NOMO-1 treated with dmso at 0.1 percent for 144 hours (cell line): ENCODE results near the gene NUP62.

Experiments used
- DNase-seq: peaks from one replicate; lab custom pipeline; 2025; ENCODE audit not compliant: unreplicated experiment; lab: John Stamatoyannopoulos, UW

The NUP62 gene

DNA sequence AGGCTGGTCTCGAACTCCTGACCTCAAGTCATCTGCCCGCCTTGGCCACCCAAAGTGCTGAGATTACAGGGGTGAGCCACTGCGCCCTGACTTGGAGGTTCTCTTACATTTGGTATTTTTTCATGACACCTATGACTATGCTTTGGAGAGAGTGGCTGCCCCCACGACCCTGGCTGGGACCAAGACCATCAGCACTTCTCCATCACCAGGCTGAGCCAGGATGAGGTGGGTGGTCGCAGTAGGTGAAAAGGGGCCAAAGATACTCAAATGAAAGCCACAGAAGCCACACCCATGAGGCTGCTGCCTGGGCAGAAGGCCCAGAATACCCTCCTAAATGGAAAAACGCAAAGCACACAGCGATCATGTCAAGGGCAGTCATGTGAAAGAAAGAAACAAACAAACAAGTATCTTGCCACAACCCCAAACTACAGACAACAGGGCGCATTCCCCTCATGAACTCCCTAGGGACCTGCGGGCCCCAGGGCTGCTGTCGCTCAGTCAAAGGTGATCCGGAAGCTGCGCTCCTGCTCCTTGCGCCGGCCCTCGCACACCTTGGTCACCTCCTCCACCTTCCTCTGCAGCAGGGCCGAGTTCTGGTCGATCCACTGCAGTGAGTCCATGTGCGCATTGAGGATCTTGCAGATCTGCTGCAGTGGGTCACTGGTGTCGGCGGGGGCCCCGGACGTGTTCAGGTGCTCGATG is 21.4 kb downstream of the NUP62 start:
- no peak for DNase-seq

DNA sequence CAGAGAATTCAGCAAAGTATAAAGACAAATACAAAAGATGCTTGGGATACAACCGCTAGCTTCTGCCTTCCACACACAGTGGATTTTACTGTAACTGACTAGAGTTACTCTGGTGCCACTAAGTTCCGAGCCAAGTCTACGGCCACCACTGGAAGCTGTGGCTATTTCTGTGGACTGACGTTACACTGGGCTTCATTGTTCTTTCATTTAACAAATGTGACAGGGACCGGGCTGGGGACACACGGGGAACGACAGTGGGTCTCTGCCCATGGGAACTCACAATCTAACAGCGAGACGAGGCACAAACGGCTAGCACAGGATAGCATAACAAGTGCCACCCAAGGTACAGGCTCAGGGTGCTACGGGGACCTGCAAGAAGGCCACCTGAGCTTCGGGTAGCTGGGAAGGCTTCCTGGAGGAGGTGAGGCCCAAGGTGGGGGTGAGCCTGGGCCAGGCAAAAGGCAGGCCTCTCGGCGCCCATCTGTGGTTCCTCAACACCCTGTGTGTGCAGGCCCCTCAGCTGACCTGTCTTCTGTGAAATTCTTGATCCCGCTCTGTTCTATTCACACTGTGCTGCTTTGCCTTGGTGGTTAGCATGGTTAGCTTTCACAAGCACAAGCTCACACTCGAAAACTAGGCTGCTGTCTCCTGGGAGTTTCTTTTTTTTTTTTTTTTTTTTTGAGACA is 22.3 kb downstream of the NUP62 start:
- no peak for DNase-seq

DNA sequence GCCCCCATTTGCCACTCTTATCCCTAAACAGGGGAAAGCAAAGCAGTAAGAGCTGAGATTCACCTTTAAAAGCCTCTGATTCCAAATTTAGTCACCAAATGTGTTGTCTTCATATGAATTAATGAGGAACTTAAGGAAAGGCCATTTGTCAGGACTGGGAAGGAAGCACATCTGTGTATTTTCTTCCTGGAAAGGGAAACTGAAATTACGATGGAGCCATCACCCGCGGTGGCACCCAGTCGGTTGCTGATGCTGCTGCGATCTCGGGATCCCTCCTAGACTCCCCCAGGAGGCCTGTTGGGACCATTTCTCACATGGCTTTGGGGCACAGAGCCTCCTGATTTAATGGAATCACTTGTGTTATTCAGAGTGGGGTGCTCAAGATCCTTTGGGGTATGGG is 25.2 kb downstream of the NUP62 start:
- DNase-seq: no peak

DNA sequence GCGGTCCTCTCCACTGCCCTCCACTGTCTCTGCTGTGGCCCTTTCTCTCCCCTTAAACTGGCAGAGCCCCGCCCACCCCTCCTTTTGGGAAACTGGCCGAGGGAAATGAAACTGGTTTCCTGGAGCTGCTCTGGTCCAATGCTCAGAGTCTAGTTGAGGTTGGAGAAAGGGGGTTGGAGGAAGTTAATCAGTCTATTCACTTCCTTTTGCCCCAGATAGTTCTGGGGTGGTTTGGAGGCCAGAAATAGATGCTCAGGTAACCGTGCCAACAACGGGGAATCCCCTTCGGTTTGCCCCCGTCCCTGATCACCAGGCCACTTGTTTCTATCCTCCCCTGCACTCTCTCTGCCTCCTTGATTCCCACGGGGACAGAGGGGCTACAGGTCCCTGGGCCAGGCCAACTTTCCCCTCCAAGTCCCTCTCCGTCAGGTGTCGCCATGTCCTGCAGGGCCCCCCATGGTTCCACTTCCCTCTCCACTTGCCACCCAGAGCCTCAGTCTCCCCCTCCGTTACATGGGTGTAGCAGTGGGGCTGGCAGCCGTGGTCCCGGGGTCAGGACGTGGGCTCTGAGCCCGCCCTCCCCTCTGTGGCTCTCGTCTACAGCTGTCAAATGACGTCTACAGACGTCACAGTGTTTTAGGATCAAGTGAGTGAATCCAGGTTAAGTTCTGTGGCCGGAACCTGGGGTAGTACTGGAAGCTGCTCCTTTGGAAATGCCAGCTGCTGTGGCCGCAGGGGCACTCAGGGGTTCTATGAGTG is 32.3 kb downstream of the NUP62 start, which contains the start of gene IL4I1:
Gene IL4I1 (minus strand): TSS at position 25 of the 759 bp plus-strand sequence. CDS start 727 bp downstream, outside the sequence.
- DNase-seq: peak; percentile 82

DNA sequence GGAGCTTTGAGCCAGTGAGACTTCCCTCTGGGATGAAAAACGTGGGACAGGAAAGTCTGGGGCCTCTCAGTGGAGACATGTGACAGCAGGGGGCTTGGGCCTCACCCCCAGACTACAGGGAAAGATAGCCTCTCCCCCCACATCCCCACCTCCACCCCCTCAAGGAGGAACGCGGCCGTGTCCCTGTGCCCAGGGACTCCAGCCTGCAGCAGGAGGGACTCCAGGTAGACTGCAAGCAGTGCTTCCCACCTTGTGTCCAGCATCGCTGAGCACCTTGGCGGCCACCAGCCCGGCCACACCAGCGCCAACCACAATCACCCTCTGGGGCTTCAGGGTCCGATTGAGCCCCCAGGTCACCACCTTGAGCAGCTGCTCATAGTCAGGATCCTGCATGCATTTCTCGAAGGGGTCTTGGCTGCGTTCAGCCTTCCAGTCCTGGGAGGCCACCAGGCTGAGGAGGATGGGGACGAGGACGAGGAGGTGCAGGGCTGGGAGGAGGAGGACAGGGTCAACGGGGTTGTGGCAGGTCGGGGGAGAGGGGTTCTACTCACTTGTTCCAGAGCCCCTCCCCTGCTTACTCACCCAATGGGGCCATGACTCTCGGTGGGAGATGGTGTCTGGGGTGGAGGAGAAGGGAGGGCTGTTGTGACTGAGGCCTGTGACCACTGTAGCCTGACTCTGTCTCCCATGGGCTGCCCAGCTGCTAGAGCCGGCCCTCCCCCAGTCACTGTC is 33.6 kb downstream of the NUP62 start:
- no peak for DNase-seq

DNA sequence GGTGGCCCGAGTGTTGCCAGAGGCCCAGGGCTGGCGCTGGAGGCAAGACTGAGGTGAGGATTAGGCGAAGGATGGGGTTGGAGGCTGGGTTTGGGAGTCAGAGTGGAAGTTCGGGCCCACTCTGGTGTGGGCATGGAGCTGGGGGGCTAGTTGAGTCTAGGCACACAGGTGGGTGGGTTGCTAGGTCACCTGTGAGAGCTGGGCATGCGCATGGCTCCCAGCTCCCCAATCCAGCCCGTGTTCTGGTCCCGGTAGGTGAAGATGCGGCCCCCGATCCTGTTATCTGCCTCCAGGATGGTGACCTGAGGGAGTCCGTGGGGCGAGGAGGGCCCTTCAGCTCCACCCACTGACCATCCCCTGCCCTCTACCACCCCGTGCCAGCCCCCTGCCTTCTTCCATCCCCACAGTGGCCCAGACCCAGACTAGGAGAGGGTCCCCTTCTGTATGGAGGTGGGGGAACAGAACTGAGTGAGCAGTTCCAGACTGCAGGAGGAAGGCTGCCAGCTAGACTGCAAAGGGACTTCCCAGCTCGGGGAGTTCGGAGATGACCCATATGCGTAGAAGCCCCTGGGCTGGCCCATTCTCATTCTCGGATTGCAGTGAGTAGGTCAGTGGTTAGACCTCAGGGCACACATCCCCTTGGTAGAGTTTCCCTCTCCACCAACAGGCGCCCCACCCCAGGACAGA is 34.3 kb downstream of the NUP62 start:
- DNase-seq: no peak

DNA sequence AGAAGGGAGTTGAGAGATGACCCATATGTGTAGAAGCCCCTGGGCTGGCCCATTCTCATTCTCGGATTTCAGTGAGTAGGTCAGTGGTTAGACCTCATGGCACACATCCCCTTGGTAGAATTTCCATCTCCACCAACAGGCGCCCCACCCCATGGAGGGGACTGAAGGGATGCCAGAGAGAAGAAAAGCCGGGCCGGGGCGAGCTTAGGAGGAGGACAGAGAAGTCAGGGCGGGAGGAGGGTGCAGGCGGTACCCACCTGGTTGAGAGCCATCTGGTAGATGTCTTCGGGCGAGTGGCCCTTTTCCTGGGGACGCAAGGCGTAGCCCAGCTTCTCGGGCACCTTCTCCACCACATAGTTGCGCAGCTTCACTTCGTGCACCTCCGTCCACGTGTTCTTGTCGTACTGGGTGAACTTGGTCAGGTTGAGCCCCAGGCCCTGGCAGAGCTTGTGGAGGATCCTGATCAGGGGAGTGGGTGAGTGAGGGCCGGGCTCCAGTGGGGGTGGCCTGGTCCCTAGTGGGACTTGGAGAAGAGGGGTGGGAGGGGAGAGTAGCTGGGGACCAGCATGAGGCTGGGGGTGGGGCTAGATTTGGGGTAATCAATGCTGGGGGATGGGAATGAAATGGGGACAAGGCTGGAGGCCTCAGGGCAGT is 35.2 kb downstream of the NUP62 start:
- DNase-seq: no peak

DNA sequence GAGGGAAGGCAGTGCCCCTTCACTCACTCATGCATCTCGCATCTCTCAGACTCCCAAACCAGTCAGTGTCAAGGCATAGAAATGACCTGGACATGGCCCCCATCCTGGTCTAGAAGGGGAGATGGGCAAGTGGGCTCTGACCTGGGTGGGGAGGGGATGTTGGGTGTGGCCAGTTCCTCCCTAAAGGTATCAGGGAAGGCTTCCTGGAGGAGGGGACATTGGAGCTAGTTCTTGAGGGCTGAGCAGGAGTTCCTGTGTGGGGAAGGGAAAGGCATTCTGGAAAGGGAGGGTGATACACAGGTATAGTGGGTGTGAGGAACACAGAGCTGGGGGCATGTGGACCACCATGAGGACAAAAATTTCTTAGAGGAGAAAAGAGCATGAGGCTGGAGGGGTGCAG is 36.6 kb downstream of the NUP62 start:
- no peak for DNase-seq

DNA sequence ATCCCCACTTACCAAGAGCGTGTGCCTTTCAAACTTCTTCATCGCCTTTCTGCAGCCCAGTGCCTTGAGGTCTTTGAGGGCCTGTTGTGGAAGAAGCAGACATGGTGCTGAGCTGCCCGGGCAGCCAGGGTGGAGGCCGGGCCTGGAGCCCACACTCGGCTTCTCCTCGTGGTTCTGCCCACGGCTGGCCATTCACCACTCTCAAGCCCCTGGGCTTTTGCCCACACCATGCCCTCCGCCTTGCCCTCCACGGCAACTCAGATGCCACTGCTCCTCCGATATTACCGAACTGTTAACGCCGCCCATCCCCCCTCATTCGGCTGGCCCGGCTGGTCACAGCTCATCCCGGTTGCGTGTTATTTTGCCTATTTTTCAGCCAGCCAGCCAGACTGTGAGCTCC is 37.9 kb downstream of the NUP62 start:
- DNase-seq: no peak

DNA sequence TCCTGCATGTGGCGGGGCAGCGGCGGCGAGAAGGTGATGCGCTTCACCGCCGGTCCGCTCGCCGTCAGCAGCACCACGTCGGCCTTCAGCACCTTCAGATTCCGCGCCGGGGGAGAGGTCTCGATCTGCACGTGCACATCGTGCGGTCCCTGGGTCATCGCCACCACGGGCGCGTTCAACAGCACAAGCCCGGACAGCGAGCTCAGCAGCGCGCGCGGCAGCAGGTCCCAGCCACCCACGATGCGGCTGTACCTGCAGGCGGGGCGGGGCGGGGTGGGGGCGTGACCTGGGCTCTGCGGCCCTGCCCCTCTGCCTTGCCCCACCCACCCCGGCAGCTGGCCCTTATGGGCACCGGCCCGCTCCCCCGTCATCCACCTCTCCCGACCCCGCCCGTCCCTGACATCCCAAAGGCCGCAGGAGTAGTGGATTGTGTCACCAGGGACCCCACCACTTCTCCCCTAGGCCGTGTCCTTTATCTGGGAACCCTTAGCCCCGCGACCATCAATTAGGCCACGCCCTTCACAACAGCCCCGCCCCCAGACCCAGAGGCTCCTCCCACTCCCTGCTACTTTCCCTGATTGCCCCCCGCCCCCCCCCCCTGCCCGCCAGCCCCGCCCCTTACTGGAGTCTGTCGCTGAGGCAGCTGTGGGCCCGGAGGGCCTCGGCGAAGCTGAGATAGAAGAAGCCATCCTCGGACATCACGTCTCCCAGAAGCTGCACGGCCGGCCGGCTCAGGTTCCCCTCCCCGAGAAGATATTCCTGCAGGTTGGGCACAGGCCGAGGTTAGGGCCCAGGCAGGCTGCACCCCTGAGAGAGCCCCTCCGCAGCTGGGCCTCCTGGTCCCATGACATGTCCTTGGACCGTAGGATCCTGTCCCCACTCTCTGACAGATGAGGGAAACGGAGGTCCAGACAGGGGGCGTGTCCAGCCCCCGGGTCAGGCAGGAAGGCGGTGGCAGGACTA is 38.7 kb downstream of the NUP62 start:
- no peak for DNase-seq

DNA sequence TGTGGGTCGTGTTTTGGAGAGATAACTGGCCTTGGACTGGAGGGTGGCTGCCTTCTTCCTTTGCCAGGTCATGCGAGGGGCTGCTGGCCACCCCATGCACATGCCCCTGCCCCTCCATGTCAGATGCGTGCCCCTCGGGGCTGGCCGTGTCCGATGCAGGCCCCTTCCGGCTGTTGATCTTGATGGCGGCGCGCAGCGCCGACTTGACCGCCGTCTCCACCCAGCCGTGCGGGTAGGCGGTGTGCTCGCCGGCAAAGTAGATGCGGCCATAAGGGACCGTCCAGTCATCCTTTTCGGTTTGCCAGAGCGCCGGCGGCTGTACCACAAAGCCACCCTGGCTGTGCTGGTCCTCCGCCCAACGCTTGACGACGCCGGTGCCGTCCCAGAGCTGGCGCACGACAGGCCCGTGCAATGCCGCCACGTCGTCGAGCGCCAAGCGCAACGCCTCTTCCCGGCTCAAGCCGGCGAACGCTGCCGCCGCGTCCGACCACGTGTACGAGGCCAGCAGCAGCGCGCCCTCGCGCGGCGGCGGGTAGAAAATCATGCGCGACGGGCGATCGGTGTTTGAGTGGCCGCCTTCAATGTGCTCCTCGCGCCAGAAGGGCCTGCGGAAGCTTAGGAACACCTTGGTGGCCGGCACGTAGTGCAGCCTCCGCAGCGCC is 39.5 kb downstream of the NUP62 start:
- DNase-seq: no peak

DNA sequence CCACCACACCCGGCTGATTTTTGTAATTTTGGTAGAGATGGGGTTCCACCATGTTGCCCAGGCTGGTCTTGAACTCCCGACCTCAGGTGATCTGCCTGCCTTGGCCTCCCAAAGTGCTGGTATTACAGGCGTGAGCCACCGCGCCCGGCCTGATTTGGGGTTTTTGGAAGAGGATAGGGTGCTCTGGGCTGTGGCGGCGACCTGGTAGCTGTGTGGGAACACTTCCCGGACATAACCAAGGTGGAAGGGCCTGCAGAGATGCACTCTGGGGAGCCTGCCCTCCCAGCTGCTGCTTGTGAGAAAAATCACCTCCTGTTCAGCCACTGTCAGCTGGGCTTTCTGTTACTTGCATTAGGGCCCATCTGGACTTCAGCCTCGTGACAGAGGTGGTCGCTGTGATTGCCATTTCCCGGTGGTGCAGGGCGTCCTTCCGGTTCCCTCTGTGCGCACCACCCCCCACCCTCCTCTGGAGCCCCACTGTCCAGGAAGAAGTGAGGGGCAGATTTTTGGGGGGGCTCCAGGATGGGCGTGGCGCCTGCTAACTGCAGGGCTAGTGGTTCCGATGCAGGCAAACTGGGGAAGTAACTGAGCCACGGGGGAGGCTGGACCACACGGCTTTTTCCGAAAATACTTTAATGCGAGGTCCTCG is 40.1 kb downstream of the NUP62 start:
- DNase-seq: no peak

DNA sequence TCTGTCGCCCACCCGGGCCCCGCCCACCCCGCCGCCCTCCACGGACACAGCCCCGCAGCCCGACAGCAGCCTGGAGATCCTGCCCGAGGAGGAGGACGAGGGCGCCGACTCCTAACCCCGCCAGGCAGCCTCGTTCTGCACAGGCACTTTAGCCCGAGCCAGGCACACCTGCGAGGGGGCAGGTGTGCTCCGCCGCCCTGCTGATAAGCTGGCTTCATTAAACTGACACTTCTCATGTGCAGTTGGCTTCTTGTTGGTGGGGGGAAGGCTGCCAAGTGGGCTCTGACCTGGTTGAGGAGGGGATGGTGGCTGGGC is 40.8 kb downstream of the NUP62 start:
- no peak for DNase-seq

DNA sequence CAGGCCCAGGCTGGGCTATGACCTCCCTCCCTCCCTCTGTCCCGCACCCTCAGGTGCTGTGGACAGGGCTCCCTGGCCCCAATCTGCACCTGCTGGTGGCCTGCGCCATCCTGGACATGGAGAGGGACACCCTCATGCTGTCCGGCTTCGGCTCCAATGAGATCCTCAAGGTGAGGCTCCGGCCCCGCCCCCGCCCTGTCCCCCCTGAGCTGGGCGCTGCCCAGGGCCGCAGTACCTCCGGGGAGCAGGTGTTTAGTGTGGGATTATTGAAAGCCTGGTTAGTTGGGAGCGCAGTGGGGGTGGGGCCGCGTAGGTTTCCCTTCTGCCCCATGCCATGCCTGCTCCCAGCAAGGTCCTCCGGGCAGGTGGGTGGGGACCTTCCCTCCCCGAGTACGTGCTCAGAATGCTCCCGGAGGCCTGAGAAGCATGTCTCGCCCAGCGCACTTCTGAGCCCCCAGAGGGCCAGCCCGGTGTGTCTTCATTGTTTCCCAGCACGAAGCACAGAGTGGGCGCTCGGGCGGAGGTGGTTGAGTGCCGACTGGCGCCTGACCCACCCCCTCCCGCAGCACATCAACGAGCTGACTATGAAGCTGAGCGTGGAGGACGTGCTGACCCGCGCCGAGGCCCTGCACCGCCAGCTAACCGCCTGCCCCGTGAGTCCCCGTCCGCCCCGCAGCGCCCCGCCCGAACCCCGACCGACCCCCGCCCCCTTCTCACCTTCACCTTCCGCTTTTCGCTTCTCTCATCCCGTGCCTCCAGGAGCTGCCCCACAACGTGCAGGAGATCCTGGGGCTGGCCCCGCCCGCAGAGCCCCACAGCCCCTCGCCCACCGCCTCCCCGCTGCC is 41.4 kb downstream of the NUP62 start:
- no peak for DNase-seq

DNA sequence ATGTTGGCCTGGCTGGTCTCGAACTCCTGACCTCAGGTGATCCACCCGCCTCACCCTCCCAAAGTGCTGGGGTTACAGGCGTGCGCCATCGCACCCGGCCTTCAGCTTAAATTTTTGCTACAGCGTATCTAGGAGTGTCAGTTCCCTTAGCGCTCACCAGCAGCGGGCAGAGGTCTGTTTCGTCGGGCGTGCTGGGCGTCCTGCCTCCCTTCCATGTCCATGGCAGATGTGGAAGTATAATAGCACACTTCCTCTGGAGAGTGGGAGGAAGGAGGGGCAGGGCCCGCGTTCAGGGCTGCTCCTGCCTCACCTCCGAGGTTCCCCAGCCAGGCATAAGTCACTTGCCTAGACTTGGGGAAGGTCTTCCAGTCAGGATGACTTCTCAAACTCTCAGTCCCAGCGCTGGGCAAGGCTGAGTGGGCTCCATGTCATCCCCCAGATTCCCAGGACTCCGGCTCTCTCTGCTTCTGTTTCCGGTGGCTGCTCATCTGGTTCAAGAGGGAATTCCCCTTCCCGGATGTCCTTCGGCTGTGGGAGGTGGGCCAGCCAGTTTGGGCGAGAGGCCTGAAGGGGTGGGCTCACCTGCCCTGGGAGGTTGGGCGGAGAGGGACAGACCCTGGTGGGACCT is 42.2 kb downstream of the NUP62 start:
- no peak for DNase-seq

DNA sequence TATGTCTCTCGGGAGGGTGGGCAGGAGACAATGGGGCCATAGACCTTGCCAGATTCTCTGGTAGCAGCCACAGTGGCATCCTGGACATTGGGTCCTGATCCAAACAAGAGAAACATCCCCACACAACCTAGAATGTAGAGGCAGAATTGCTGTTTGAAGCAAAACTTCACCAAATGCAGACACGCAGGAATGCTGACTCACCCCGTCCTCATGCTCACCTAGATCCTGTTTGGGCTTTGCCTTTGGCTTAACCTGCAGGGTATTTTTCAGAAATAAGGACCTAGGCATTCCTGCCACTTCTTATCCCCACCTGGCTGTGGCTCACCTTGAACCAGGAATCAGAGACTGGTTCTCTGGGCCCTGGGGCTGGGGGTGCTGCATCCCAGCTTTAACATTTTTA is 44.5 kb downstream of the NUP62 start:
- no peak for DNase-seq

DNA sequence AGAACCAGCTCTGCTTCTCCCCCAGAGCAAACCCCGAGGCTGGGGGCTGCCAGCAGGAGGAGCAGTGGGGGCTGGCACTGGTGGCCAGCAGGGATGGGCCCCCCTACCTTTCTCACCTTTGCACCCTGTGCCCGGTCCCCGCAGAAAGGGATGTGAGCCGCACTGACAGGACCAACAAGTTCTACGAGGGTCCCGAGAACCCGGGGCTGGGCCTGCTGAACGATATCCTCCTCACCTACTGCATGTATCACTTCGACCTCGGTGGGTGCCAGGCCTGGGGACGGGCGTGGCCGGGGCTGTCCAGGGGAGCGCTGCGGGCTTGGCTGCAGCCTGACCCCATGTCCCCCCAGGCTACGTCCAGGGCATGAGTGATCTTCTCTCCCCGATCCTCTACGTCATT is 45.2 kb downstream of the NUP62 start:
- DNase-seq: no peak
